GM19324 (cell line): ENCODE measurements around the gene AHDC1.

Source experiments
- ATAC-seq: cut with Tn5 transposase; IDR thresholded peaks from one replicate; pipeline ENCODE4 v1.9.1; 2021; ENCODE audit warnings: mild to moderate bottlenecking, moderate library complexity; ENCODE audit not compliant: unreplicated experiment, low FRiP score

AHDC1 gene

DNA sequence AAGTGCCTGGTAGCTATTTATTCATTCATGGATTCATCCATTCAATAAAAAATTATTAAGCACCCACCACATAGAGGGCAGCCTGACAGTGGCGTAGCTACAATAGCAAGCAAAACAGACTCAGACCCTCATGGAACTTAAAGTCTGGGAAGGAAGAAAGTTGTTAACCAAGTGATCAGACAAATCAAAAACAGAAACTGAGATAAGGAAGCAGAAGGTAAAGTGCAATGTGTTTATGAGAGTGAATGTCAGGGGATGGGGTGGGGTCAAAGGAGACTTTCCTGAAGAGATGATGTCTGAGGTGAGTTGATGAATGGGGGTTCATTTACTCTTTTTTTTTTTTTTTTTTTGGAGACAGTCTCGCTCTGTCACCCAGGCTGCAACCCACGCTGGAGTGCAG, 111.1 kb downstream of the AHDC1 start:
- ATAC-seq, result no peak

DNA sequence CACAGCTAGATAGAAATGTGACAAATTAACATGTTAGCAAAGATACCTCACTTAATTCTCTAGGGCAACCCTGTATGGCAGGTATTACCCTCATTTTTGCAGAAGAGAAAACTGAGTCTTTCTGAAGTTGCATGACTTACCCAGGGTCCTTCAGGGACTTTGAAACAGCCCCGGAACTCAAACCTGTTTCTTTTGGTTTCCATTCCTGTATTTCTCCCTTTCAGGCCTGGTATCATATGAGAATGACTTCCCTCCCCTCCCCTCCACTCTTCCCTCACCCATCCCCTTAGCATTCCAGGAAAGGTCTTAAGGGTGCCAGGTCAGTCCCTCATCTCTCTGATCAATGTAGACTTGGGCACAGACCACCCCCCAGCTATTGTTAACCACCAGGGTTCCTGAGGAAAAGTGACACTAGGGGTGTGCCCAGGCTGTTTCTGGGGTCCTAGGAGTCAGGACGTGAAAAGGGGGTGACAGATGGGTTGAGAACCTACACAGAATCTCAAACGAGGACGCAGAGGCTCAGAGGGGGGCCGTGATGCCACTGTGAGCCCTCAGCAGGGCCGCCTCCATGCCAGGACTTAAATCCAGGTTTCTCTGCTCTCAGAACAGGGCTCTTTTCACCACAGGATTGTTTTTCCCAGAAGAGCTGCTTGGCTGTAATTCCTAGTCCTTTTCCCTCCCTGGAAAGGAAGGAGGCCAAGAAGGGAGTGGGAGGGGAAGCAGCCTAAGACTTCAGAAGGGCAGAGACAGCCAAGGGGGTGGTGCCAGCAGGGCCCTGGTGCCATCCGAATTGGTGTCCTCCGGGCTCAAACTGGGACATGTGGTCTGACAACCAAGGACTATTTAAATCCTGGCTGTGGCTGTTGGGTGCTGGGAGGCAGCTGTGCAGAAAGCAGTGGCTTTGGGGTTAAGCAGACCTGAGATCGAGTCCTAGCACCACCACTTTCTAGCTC, 111.9 kb downstream of the AHDC1 start:
- no peak for ATAC-seq

DNA sequence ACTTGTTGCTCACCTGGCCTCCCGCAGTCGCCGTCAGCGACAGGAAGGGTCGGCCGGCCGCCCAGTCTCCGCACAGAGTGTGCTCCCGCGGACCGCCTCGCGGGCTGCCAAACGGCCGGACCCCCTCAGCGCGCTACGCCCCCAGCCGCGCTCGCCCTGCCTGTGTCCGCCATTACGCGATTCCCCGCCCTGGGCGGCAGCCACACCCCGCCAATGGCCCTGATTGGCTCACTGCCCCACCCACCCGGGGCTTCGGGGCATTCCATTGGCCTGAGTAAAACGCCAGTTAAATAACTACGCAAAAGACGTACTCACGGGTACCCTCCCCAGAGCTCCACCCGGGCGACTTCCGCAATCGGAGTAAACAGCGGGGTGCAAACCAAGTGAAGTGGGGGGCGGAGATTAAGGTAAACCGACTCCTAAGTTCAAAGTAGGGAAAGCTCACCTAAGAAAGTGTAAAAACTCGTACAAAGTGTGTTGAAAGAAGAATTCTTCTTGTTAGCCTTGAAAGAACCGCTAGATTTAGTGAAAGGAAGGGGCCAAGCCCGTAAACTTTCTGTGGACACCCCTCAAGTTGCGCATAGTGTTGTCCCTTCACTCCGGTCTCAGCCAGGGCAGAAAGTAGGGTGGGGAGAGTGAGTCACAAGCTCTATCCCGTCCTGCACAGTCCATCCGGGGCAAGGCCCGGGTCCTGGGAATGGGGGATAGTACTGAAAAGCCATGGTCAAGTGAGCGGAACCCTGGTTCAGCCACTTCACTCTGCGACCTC, 113.8 kb downstream of the AHDC1 start, which contains the start of gene WASF2:
Gene WASF2, minus strand, starts transcription at position 195 of the 769 bp plus-strand sequence. CDS start 61,277 bp downstream, outside the sequence.
- peak; percentile 92 for ATAC-seq

DNA sequence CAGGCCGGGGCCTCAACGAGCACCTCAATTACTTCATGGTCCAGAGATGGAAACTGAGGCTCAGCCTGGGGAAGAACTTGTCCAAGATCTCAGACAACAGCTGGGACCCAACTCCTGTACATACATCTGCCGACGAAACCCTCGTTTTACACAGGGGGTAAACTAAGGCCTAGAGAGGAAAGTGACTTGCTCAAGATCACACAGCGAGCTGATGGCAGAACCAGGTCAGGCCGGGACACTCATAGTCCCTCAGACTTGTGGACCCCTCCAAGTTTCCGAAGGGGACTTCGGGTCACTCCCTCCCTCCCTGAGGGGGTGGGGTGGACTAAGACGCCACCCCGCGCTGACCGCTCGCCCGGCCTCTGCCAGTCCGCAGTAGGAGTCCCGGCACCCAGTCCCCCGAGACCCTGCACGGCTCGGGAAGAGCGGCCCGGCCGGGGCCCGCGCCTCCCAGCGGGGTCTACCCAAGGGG, 114.4 kb downstream of the AHDC1 start:
- ATAC-seq, result peak; percentile 10

DNA sequence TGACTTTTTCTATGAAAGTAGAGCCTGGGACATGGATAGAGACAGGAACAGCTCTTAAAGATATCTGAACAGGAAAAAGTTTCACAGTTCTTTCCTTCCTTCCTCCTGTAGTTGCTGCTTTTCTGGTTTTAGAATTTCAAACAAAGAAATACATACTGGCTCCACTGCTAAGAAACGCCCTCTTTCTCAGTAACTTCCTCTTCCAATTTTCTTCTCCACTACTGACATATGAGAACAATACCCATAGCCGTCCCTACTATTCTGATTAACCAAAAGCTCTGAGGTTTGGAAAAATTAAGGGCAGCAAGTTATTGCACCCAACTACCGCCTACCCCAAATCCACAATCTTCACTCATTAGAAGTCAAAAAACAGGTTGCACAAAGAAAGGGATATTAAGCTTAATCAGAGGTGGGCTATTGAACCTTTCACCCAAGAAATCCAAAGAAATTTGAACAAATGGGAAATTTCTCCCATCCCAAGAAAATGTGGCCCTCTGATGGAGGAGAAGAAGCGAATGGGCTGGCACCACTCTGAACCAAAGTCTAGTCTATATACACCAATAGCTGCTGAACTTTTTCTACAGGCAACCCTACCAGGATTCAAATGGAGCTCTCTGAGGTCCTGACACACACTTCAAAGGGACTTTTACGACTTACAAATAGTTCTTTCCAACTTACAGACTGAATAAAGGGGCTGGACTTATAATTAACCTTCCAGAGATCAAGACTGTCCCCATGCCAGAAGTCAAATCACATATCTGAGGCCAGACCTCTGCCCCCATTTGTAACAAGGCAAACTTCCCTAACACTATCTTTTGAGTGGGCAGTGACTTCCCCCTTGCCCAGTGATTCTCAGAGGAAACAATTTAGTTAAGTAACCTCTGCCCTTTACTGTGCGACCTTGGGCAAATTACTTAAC, 115.7 kb downstream of the AHDC1 start:
- ATAC-seq, result no peak

DNA sequence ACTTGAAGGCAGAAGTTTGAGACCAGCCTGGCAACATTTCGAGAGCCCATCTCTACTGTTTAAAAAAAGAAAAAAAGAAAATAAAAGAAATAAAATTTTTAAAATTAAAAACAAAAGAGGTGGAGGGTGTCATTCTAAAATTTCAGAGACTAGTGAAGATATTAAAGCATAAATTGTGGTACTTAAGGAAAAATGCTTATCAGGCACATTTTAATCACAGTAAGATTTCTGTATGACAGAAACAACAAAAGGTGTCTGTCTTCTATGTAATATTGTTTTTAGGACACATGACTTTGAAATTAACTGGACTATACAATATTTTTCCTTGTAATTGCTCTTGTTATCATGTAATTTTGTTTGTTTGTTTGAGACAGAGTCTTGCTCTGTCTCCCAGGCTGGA, 118.6 kb downstream of the AHDC1 start:
- ATAC-seq, result no peak
